ENCODE results near the gene SUFU. TPM values are rescaled to one million over a fixed set of nuclear protein-coding genes. Genes with fewer than 3 reads are reported as not detected.

SUFU gene
- total RNA-seq, 2 experiments from 2014 or later = 9.8 to 12.9 TPM

- Mint-ChIP-seq H3K4me1 (peaks cover 22% of the 10 kb centered on the region), H3K4me3 (no peak overlapping the region), H3K27ac (no peak overlapping the region), H3K9me3 (ENCODE audit: low read depth) (no peaks in the 10 kb centered on the region), H3K27me3 (no peaks in the 10 kb centered on the region), H3K36me3 (no peaks in the 10 kb centered on the region)
- DNase-seq (no peak), ATAC-seq (no peak)
- CTCF ChIA-PET = interaction anchor here (2.2 to 2.3 kb wide), 2 partner anchors 13 to 31 kb away, joined by 7 to 12 read pairs; no protein-coding TSS in a partner anchor
These were observed 124.0 kb downstream of the SUFU start for GRCh38 chr10:102627736-102628293.

DNA sequence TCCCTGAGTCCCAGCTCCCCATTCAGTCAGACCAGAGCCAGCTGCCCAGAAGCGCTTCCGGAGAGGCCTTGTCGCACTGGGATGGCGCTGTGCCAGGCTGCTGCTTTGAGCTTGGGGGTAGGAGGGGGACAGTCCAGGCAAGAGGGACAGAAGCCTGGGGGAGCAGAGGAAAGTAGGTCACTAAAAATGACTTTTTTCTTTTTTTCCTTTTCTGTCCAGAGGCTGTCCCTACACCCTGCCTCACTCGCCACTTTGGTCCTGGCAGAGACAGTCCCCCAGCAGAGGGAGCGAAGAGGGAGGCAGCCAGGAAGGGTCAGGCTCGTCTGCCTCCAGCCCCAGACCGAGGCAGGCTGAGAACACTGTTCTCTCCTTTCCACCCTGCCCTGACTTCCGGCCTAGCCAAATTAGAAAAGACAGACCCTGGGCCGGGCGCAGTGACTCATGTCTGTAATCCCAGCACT lies 124.7 kb downstream of the SUFU start:
- no peak for DNase-seq
- CTCF ChIA-PET = interaction anchor here (1.1 to 2.3 kb wide), 2 partner anchors 12 to 32 kb away, joined by 3 to 7 read pairs; no protein-coding TSS in a partner anchor
- Mint-ChIP-seq H3K36me3 (no peaks in the 10 kb centered on the region), H3K27me3 (no peaks in the 10 kb centered on the region), H3K27ac (no peak overlapping the region), H3K9me3 (ENCODE audit: low read depth) (no peaks in the 10 kb centered on the region), H3K4me3 (no peak overlapping the region), H3K4me1 (peaks cover 28% of the 10 kb centered on the region)
- ATAC-seq = no peak

GRCh38 chr10:102629661-102630614 lies 126.2 kb downstream of the SUFU start:
- Mint-ChIP-seq H3K9me3 (ENCODE audit: low read depth) (no peaks in the 10 kb centered on the region), H3K27ac (peak overlapping the region; percentile 11), H3K4me3 (no peak overlapping the region), H3K4me1 (peaks cover 43% of the 10 kb centered on the region), H3K36me3 (no peaks in the 10 kb centered on the region), H3K27me3 (no peaks in the 10 kb centered on the region)
- DNase-seq (no peak), ATAC-seq (no peak)
- CTCF ChIA-PET = interaction anchor here (1.1 kb wide), 1 partner anchor 13 kb away, joined by 3 read pairs; no protein-coding TSS in a partner anchor

DNA sequence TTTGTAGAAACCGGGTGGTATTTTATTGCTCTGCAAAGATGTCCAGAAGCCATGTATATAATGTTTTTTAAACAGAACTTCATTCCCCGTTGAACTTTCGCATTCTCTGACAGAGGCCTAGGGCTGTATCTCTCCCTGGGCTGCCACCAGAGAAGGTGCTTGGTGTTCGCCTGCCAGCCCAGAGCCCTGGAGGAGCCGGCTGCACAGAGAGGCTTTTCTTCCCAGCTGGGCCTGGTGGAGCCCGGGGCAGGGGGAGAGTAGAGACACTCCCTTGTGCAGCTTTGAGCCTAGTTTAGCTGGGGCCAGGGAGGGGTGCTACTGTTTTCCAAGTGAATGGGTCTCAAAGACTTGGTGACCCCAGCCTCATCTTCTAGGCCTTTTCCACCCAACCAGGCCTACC lies 126.9 kb downstream of the SUFU start:
- Mint-ChIP-seq H3K27me3 (no peaks in the 10 kb centered on the region), H3K4me1 (peaks cover 50% of the 10 kb centered on the region), H3K4me3 (no peak overlapping the region), H3K27ac (peak overlapping the region; percentile 11), H3K36me3 (no peaks in the 10 kb centered on the region), H3K9me3 (ENCODE audit: low read depth) (no peaks in the 10 kb centered on the region)
- ATAC-seq (no peak), DNase-seq (no peak)
- CTCF ChIA-PET = no interaction called here

- ATAC-seq (no peak), DNase-seq (no peak)
- Mint-ChIP-seq H3K36me3 (no peaks in the 10 kb centered on the region), H3K27me3 (no peaks in the 10 kb centered on the region), H3K27ac (peak overlapping the region; percentile 89), H3K4me1 (peaks cover 55% of the 10 kb centered on the region), H3K4me3 (no peak overlapping the region), H3K9me3 (ENCODE audit: low read depth) (no peaks in the 10 kb centered on the region)
- CTCF ChIA-PET = interaction anchor here (0.9 to 1.3 kb wide), 4 partner anchors 7 to 129 kb away, joined by 3 to 4 read pairs (median 4); partner anchors contain the start of gene ACTR1A
These were observed 128.0 kb downstream of the SUFU start for GRCh38 chr10:102631525-102632393.

GRCh38 chr10:102632394-102633111 lies 128.8 kb downstream of the SUFU start:
- H3K4me1 Mint-ChIP-seq = peaks cover 57% of the 10 kb centered on the region

GRCh38 chr10:102633287-102633686 lies 129.5 kb downstream of the SUFU start:
- CTCF ChIA-PET = no interaction called here
- Mint-ChIP-seq H3K27ac (peak overlapping the region; percentile 89), H3K27me3 (no peaks in the 10 kb centered on the region), H3K4me3 (no peak overlapping the region), H3K9me3 (ENCODE audit: low read depth) (no peaks in the 10 kb centered on the region), H3K36me3 (no peaks in the 10 kb centered on the region), H3K4me1 (peaks cover 57% of the 10 kb centered on the region)
- peak; percentile 72 for DNase-seq
- ATAC-seq = peak; percentile 75

More at GRCh38 chr10:102632394-102633111, 128.8 kb downstream of the SUFU start:
- no peaks in the 10 kb centered on the region for H3K36me3 Mint-ChIP-seq
- ATAC-seq (no peak), DNase-seq (no peak)
- CTCF ChIA-PET = interaction anchor here (0.9 to 1.3 kb wide), 4 partner anchors 8 to 130 kb away, joined by 3 to 4 read pairs (median 4); partner anchors contain the start of gene ACTR1A
- H3K27ac Mint-ChIP-seq = peak overlapping the region; percentile 89
- H3K9me3 Mint-ChIP-seq (ENCODE audit: low read depth) = no peaks in the 10 kb centered on the region
- no peak overlapping the region for H3K4me3 Mint-ChIP-seq
- no peaks in the 10 kb centered on the region for H3K27me3 Mint-ChIP-seq

- Mint-ChIP-seq H3K9me3 (ENCODE audit: low read depth) (no peaks in the 10 kb centered on the region), H3K4me1 (peaks cover 57% of the 10 kb centered on the region), H3K27me3 (no peaks in the 10 kb centered on the region), H3K36me3 (no peaks in the 10 kb centered on the region), H3K27ac (peak overlapping the region; percentile 89), H3K4me3 (no peak overlapping the region)
- no peak for ATAC-seq
- CTCF ChIA-PET = no interaction called here
- DNase-seq = no peak
These were observed 130.1 kb downstream of the SUFU start for GRCh38 chr10:102633848-102634247.

- no peaks in the 10 kb centered on the region for H3K9me3 Mint-ChIP-seq (ENCODE audit: low read depth)
- DNase-seq (no peak), ATAC-seq (no peak)
- H3K27me3 Mint-ChIP-seq = no peaks in the 10 kb centered on the region
- CTCF ChIA-PET = no interaction called here
- no peaks in the 10 kb centered on the region for H3K36me3 Mint-ChIP-seq
- H3K27ac Mint-ChIP-seq = peak overlapping the region; percentile 73
- H3K4me1 Mint-ChIP-seq = peaks cover 57% of the 10 kb centered on the region
- H3K4me3 Mint-ChIP-seq = no peak overlapping the region
These were observed 130.9 kb downstream of the SUFU start for GRCh38 chr10:102634686-102635085.

- DNase-seq = no peak
- Mint-ChIP-seq H3K27me3 (no peaks in the 10 kb centered on the region), H3K4me3 (no peak overlapping the region), H3K4me1 (peaks cover 56% of the 10 kb centered on the region), H3K9me3 (ENCODE audit: low read depth) (no peaks in the 10 kb centered on the region), H3K27ac (peak overlapping the region; percentile 73), H3K36me3 (no peaks in the 10 kb centered on the region)
- ATAC-seq = peak; percentile 41
- CTCF ChIA-PET = interaction anchor here (1.0 to 1.5 kb wide), 5 partner anchors 10 to 133 kb away, joined by 3 to 5 read pairs (median 4); partner anchors contain the start of genes ACTR1A and SUFU
These were observed 131.6 kb downstream of the SUFU start for GRCh38 chr10:102635377-102635776.

DNA sequence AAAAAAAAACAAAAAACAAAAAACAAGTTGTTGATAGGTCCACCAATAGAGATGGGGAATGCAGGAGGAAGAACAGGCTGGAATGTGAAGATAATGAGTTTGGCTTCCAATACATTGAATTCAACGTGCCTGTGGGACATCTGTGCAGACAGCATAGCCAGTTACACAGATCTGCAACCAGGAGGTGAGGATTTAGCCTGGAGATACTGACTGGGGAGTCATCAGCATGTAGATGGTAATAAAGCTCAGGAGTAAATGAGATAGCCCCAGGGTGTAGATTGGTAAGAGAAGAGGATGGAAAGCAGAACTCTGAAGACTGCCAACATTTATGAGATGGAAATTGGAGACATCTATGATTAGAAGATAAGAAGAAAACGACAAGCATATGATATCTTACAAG lies 135.8 kb downstream of the SUFU start:
- Mint-ChIP-seq H3K4me3 (no peak overlapping the region), H3K27me3 (no peaks in the 10 kb centered on the region), H3K4me1 (peaks cover 25% of the 10 kb centered on the region), H3K27ac (no peak overlapping the region), H3K36me3 (no peaks in the 10 kb centered on the region), H3K9me3 (ENCODE audit: low read depth) (no peaks in the 10 kb centered on the region)
- CTCF ChIA-PET = interaction anchor here (0.6 kb wide), 1 partner anchor 744 kb away, joined by 3 read pairs; no protein-coding TSS in a partner anchor
- DNase-seq = no peak
- no peak for ATAC-seq

DNA sequence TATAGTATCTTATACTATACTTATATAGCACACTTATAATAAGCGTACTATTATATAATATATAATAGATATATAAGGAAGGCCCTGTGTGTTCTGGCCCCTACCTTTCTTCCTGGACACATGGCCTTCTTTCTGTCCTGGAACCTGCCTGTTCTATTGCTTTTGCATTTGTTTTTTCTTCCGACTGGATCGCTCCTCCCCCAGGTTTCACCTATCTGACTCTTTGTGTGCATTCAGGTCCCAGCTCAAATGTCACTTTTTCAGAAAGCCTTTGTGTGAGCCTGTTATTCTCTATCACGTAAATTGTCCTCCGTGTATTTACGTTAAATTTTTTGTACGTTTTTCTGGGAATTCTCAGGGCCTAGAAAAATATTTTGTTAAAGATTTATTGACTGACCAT lies 137.6 kb downstream of the SUFU start:
- H3K36me3 Mint-ChIP-seq = peaks cover 11% of the 10 kb centered on the region
- peaks cover 13% of the 10 kb centered on the region for H3K4me1 Mint-ChIP-seq
- ATAC-seq (no peak), DNase-seq (no peak)
- peak overlapping the region; percentile 90 for H3K27ac Mint-ChIP-seq
- peak overlapping the region; percentile 90 for H3K4me3 Mint-ChIP-seq
- no peaks in the 10 kb centered on the region for H3K9me3 Mint-ChIP-seq (ENCODE audit: low read depth)
- CTCF ChIA-PET = interaction anchor here (0.9 to 1.1 kb wide), 2 partner anchors 33 to 139 kb away, joined by 3 to 4 read pairs; partner anchors contain the start of gene ACTR1A
- no peaks in the 10 kb centered on the region for H3K27me3 Mint-ChIP-seq
